HG03135 (cell line): ENCODE data around the gene CCDC59.

Experiments
- ATAC-seq: cut with Tn5 transposase; IDR thresholded peaks from one replicate; pipeline ENCODE4 v1.9.1; 2021; ENCODE audit warnings: mild to moderate bottlenecking, moderate library complexity; ENCODE audit not compliant: unreplicated experiment

CCDC59 gene

DNA sequence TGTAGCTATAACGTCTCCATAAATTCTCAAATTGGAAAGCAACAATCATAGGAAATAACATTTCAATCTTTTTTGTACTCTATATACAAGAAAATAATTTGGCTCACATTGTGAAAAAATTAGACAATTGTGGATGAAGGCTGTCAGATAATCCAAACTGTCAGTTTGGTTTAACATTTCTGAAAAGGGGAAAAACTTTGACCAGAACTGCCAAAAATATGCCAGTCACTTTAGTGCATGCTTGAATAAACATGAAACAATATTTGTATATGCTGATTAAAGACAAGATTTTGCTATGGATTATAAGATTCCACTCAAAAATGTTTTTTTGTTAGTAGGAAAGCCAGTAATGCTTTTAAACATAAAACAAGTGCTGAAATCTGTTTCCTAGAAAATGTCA is 38.9 kb downstream of the CCDC59 start:
- ATAC-seq, result no peak

DNA sequence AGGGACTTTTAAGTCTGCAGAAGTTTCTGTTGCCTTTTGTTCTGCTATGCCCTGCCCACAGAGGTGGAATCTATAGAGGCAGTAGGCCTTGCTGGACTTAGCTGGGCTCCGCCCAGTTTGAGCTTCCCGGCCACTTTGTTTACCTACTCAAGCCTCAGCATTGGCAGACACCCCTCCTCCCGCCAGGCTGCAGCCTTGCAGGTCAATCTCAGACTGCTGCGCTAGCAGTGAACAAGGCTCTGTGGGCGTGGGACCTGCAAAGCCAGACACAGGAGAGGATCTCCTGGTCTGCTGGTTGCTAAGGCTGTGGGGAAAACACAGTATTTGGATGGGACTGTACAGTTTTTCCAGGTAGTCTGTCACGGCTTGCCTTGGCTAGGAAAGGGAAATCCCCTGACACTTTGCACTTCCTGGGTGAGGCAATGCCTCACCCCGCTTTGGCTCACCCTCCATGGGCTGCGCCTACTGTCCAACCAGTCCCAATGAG is 43.7 kb downstream of the CCDC59 start:
- ATAC-seq, result no peak
